Muscle of back (tissue), 11 donors: ENCODE data around the gene TOGARAM2. TPM values are rescaled to one million over a fixed set of nuclear protein-coding genes. Genes with fewer than 3 reads are reported as not detected.

Source experiments
- DNase-seq, 3 donors: peaks; one replicate each; pipeline versions ENCODE4 v3.0.0 to v3.0.0-alpha.2; 2013
- polyA plus RNA-seq, 10 donors: library from polyadenylated mRNA; unstranded; fragments of 120-200 nt; gene quantifications; one replicate each; pipeline ENCODE4 v1.2.1, GENCODE V29; 2013; ENCODE audit not compliant: insufficient read length in 10 of 10

The TOGARAM2 gene
- polyA plus RNA-seq, 10 donors, result 0.15 to 2.4 (median 1.1) TPM

DNA sequence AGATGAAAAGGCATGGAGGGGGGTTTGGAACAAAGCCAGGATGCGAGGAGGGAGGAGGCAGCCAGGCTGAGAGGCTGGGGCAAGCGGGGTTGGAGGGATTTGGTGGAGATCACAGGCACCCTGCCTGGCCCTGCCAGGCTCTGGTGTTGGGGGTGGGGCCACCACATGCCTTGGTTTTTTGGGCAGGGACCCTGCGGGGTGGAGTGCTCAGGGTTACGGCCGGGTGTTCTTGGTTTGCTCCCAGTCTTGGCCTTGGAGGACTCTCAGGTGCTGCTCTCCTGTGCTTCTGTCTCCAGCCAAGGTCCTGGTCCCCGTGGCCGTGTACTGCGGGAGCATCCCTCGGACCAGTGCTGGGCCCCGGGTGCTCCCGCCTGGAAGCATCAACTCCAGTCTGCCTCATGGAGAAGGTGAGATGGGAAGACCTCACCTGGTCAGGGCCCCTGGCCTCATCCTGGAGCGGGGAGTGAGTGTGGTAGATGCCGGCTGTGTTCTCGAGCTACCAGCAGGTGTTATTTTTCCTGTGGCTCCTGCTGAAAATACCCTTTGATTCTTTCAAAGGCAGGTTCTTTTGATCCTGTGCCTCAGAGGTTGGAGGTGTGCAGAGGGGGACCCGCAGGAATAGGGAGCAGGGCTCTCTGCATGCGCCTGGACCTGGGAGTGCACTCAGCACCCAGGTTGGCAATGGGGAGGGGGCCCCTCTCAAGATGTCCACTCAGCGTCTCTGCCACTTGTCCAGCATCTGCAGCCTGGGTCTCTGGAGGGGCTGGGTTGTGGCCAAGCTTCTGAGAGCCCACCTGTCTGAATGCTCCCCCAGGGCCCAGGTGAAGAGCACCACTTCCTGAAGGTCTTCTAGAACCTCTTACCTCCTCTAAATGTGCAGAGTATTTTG is 17.0 kb downstream of the TOGARAM2 start:
- no peak for DNase-seq

- no peak for DNase-seq
Observed at GRCh38 chr2:29000481-29000880, 19.4 kb downstream of the TOGARAM2 start.

GRCh38 chr2:29000956-29001355 is 19.9 kb downstream of the TOGARAM2 start:
- DNase-seq, result no peak

GRCh38 chr2:29001806-29002205 is 20.7 kb downstream of the TOGARAM2 start:
- DNase-seq, result no peak

DNA sequence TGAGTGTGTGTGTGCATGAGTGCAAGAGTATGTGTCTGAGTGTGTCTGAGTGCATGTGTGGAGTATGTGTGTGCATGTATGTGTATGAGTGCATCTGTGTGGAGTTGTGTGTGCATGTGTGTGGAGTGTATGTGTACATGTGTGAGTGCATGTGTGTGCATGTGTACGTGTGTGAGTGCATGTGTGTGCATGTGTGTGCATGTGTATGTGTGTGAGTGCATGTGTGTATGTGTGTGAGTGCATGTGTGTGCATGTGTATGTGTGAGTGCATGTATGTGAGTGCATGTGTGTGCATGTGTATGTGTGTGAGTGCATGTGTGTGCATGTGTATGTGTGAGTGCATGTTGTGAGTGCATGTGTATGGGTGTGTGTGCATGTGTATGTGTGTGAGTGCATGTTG is 23.7 kb downstream of the TOGARAM2 start:
- no peak for DNase-seq

DNA sequence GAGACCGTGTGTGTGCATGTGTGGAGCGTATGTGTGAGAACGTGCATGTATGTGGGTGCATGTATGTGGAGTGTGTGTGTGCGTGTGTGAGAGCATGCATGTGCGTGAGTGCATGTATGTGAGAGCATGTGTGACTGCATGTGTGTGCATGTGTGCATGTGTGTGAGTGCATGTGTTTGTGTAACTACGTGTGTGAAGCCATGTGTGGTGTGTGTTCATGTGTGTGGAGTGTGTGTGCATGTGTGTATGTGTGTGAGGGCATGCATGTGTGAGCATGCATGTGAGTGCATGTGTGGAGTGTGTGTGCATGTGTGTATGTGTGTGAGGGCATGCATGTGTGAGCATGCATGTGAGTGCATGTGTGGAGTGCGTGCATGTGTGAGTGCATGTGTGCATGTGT is 24.2 kb downstream of the TOGARAM2 start:
- no peak for DNase-seq

DNA sequence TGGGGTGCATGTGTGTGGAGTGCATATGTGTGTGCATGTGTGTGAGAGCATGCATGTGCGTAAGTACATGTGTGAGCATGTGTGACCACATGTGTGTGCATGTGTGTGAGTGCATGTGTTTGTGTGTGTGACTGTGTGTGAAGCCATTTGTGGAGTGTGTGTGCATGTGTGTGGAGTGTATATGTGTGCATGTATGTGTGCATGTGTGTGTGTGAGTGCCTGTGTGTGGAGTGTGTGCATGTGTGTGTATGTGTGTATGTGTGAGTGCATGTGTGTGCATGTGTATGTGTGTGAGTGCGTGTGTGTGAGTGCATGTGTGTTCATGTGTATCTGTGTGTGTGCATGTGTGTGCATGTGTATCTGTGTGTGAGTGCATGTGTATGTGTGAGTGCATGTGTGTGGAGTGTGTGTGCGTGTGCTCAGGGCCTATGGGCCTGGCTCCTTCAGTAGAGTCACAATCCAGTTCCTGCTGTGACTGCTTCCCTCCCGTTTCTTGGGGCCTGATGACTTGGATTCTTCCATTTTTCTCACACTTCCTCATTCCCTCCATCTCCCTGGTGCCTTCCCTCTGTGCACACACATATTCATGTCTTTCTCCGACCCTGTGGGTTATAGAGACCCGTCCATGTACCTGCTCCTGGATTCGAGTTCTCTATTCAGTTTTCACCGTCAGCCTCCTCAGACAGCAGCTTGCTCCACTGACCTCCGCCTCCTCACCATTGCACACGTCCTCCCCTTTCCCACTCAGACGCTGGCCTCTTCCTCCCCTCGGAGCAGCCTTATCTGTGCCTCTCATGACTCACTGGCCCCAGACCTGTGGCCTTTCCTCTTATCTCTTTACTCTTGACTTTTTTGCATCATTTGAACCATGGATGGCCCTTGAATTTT is 25.2 kb downstream of the TOGARAM2 start:
- no peak for DNase-seq

GRCh38 chr2:29006980-29007301 is 25.8 kb downstream of the TOGARAM2 start:
- DNase-seq, result no peak

- no peak for DNase-seq
Observed at GRCh38 chr2:29009270-29009669, 28.2 kb downstream of the TOGARAM2 start.

DNA sequence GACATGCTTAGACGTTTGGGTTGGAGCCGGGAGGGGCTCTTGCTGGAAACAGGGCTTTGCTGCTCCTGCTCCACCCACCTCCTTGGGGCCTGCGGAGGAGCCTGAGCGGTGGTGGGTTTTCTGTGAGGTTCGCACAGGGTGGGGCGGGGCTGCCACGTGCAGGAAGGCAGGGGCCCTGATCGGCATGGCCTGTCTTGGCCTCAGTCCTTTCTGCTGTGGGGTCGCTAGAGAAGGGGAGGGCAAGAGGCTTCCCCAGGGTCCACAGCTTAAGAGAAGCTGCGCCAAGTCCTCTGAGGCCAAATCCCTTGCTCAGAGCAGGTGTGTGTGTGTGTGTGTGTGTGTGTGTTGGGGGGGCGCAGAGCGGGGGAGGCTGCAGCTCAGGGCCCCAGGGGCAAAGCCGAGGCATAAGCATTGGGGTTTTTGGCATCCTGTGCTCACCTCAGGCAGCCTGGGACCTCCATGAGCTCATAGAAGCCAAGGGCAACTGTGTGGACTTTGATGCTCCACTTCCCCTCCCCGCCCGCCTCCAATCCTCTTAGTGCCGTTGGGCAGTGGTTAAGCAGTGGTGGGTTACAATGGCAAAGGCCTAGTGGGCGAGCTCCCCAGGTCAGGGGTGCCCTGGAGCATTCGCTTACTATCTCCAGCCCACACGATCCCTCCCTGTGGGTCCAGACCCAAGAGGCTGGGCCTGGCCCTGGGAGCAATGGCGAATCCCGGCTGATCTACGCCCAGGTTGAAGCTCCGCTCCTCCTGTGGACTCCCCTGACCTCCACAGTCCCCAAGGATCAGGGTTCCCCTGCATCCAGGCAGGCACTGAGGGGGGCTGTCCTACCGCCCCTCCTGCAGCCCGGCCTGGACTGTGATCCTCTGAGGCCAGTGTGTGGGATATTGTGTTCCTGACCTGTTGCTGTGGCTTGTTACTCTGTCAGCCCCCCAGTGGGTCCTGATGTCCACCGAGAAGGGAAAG is 28.9 kb downstream of the TOGARAM2 start:
- DNase-seq, result no peak

DNA sequence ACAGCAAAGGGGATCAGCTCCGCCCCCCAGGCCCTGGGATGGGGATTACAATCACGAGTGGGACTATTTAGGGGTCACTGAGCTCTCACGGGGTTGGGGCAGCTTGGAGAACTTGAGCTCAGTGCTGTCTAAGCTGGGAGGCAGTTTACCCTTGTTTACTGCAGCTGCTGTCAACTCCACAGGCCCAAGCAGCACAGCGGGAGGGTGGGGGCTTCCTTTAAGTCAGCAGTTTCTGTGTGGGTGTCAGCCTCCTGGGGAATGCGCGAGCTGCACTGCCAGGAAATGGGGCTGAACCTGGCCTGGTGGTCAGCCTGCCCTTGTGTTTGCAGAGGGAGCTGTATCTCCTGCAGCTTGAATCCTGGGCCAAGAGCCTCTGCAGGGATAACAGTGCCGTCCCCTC is 29.8 kb downstream of the TOGARAM2 start:
- DNase-seq, result peak; percentile 43 to 73 (median 65)

DNA sequence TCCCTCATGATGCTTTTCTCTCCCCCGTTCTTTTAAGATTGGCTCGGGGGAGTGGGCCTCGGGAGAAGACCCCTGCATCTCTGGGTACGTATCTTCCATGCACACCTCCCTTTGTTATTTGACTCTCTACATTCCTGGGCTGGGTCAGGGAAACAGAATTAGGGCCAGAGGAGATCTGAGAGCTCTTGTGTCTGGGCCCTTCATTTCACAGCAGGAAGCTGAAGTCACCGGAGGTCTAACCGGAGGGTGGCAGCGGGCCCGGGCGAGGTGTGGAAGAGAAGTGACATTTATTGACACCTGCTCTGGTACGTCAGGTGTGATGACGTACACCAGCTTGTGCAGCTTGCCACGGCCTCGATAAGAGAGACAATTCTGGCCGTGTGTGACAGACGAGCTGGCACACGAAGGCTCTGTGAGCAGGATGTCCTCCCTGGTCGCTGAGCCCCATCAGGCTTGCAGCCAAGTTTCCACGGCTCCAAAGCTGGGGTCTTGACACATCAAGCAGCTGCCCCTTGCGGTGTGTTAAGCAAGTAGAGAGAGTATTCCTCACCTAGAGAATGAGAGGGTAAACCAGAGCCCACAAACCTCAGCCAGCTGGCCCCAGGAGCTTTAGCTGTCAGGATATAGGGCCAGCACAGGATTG is 30.4 kb downstream of the TOGARAM2 start:
- DNase-seq, result peak; percentile 67 to 71 (median 68)

DNA sequence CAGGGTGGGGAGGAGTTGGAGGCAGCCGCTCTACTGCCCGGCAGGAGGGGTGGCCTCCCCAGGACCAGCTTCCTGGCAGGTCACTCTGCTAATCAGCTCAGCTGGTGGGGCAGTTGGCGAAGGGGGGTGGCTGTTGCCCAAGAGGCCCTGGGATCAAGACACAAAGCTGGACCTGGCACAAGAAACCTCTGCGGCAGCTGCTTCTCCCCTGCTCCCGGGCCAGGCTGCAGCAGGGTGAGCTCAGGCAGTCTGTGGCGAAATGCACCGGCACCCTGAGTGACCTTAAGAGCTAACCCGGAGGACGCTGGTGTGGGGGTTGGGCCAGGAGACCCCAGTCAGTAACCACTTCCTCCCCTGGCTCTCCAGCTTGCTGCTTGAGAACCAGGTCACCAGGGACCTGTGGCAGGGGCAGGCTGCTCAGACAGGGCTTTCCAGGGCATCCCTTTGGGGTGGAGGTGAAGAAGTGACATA is 31.1 kb downstream of the TOGARAM2 start:
- peak; percentile 56 to 59 (median 57) for DNase-seq

DNA sequence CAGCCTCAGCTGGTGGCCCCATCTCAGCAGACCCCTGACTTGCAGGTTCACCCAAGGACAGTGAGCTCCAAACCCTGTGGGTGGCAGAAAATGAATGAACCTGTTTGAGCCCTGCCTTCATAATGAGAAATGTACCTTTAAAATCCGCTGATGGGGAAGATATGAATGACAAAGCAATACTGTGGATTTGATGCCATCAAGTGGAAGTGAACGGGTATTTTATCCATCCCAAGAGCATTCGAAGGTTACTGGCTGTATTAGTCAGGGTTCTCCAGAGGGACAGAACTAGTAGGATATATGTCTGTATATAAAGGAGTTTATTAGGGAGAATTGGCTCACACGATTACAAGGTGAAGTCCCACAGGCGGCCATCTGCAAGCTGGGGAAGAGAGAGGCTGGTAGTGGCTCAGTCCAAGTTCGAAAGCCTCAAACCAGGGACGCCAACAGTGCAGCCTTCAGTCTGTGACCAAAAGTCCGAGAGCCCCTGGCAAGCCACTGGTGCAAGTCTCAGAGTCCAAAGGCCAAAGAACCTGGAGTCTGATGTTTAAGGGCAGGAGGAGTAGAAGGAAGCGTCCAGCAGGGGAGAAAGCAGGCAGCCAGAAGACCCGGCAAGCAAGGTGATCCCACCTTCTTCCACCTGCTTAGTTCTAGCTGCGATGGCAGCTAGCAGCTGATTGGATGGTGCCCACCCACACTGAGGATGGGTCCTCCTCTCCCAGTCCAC is 32.1 kb downstream of the TOGARAM2 start:
- no peak for DNase-seq

- no peak for DNase-seq
Observed at GRCh38 chr2:29014331-29014730, 33.2 kb downstream of the TOGARAM2 start.

DNA sequence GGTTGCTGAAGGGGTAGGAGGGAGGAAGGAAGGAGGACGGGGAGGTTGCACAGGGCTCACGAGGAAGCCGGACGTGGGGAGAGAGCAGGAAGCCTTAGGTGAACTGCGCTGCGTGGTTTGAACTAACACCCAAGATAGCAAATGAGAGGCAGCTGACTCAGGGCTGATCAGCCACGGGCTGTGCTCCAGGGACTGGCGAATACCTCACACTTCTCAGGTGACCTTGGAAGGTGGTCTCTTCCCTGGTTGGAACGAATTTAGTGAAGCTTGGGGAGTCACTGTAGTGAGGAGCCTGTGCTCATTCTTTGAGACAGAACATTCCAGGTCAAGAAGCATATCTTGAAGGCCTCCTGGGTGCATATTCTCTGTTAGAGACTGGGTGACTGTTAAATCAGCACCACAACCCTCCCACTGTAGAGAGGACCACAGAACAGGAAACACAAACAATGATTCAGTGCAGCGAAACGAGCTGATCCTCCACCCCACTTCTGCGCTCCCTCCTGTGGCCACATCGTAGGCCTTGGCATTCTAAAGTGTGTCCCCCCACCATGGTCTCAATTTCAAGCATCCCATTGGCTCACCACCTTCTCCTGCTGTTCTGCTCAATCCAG is 33.8 kb downstream of the TOGARAM2 start:
- peak in 1 of 3 donors; percentile 26 for DNase-seq

DNA sequence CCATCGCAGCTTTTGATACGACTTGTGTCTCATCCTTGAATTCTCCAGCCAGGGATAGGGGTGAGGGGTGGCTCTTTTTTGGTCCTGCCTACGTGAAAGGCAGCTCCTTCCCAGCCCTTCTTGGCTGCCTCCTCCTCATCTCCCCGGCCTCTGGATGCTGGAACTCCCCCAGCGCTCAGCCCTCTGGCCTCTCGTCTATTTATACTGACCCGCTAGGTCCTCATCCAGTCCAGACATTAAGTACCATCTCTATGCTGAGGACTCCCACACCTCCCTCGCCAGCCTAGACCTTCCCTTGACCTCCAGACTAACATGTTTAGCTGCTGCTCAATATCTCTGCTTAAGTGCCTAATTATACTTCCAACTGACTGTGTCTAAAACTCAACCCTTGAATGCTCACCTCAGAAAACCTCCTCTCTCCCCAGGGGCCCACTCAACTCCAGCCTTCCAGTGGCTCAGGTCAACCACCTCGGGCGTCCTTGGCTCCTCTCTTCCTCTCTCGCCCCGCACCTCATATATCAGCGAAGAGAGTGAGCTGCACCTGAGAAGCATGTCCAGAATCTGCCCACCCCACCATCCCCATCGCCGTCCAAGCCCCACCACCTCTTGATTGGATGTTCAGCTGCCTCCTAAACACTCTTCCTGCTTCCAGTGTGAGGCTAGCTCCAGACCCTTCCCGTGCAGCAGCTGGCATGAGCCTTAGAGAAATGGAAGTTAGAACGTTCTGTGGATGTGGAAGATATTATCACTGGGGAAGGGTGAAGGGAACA is 34.8 kb downstream of the TOGARAM2 start:
- DNase-seq, result no peak

DNA sequence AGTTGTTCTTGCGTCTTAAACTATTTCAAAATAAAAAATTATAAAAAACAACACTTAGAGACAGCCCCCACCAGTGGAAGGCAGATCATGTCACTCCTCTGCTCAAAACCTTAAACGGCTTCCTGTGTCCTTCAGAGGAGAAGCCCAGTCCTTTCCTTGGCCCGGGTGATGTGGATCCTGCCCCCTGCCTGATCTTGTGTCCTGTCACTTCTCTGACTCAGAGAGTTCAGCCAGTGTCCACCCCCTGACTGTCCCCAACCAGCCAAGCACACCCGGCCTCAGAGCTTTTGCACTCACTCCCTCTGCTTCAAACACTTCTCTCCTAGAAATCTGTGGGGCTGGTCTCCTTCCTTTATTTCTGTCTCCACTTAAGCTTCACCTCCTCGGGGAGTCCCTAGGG is 35.4 kb downstream of the TOGARAM2 start:
- no peak for DNase-seq
